Measurements from ENCODE around the gene UQCRC2. TPM values are rescaled to one million over a fixed set of nuclear protein-coding genes. Genes with fewer than 3 reads are reported as not detected.
"Not testable (repeated sequence)": the region's sequence is repeated elsewhere in the genome, so short reads cannot be mapped to it uniquely, and the experiment has no call there.

The UQCRC2 gene
- total RNA-seq, 1 experiment from 2014 or later, result 167 TPM

- Histone ChIP-seq H3K27ac (ENCODE audit: low read length) (no peak overlapping the region), H3K9me2 (replicated peaks; ENCODE audit: insufficient read depth, low read length) (no peaks in the 10 kb centered on the region), H3K4me1 (ENCODE audit: low read length) (no peaks in the 10 kb centered on the region), H3K27me3 (ENCODE audit: low read length) (no peaks in the 10 kb centered on the region), H3K4me2 (ENCODE audit: low read depth, low read length, poor library complexity, severe bottlenecking) (no peak overlapping the region), H3K79me2 (ENCODE audit: low read length) (no peaks in the 10 kb centered on the region), H3K36me3 (ENCODE audit: insufficient read depth, low read length) (no peaks in the 10 kb centered on the region), H2AFZ (ENCODE audit: low read length) (no peak overlapping the region), H4K20me1 (ENCODE audit: insufficient read depth, low read depth, low read length) (no peaks in the 10 kb centered on the region), H3K9me3 (ENCODE audit: low read length) (no peaks in the 10 kb centered on the region), H3K4me3 (ENCODE audit: low read length) (no peak overlapping the region), H3K9ac (ENCODE audit: low read length) (no peak overlapping the region)
- DNase-seq, result no peak
Measured at GRCh38 chr16:21996923-21997696, 43.9 kb downstream of the UQCRC2 start.

- Histone ChIP-seq H3K4me3 (ENCODE audit: low read length) (no peak overlapping the region), H4K20me1 (ENCODE audit: insufficient read depth, low read depth, low read length) (no peaks in the 10 kb centered on the region), H3K79me2 (ENCODE audit: low read length) (no peaks in the 10 kb centered on the region), H3K27me3 (ENCODE audit: low read length) (no peaks in the 10 kb centered on the region), H2AFZ (ENCODE audit: low read length) (no peak overlapping the region), H3K27ac (ENCODE audit: low read length) (no peak overlapping the region), H3K9me2 (replicated peaks; ENCODE audit: insufficient read depth, low read length) (no peaks in the 10 kb centered on the region), H3K9ac (ENCODE audit: low read length) (no peak overlapping the region), H3K36me3 (ENCODE audit: insufficient read depth, low read length) (no peaks in the 10 kb centered on the region), H3K9me3 (ENCODE audit: low read length) (no peaks in the 10 kb centered on the region), H3K4me1 (ENCODE audit: low read length) (no peaks in the 10 kb centered on the region), H3K4me2 (ENCODE audit: low read depth, low read length, poor library complexity, severe bottlenecking) (no peak overlapping the region)
- DNase-seq, result no peak
Measured at GRCh38 chr16:21997697-21998480, 44.7 kb downstream of the UQCRC2 start.

- Histone ChIP-seq H3K9me3 (ENCODE audit: low read length) (no peaks in the 10 kb centered on the region), H3K4me1 (ENCODE audit: low read length) (peaks cover under 1% of the 10 kb centered on the region), H3K27ac (ENCODE audit: low read length) (no peak overlapping the region), H4K20me1 (ENCODE audit: insufficient read depth, low read depth, low read length) (no peaks in the 10 kb centered on the region), H3K79me2 (ENCODE audit: low read length) (no peaks in the 10 kb centered on the region), H3K4me2 (ENCODE audit: low read depth, low read length, poor library complexity, severe bottlenecking) (no peak overlapping the region), H3K36me3 (ENCODE audit: insufficient read depth, low read length) (no peaks in the 10 kb centered on the region), H3K9me2 (replicated peaks; ENCODE audit: insufficient read depth, low read length) (no peaks in the 10 kb centered on the region), H3K9ac (ENCODE audit: low read length) (no peak overlapping the region), H2AFZ (ENCODE audit: low read length) (no peak overlapping the region), H3K4me3 (ENCODE audit: low read length) (no peak overlapping the region), H3K27me3 (ENCODE audit: low read length) (no peaks in the 10 kb centered on the region)
- no peak for DNase-seq
Measured at GRCh38 chr16:22001591-22001990, 48.4 kb downstream of the UQCRC2 start.

- H3K4me2 ChIP-seq (ENCODE audit: low read depth, low read length, poor library complexity, severe bottlenecking); H3K4me3 ChIP-seq (ENCODE audit: low read length); H2AFZ ChIP-seq (ENCODE audit: low read length); H3K4me1 ChIP-seq (ENCODE audit: low read length); H3K79me2 ChIP-seq (ENCODE audit: low read length); DNase-seq; H3K27me3 ChIP-seq (ENCODE audit: low read length); H3K27ac ChIP-seq (ENCODE audit: low read length); H3K9ac ChIP-seq (ENCODE audit: low read length); H3K9me3 ChIP-seq (ENCODE audit: low read length); H4K20me1 ChIP-seq (ENCODE audit: insufficient read depth, low read depth, low read length); H3K9me2 ChIP-seq (replicated peaks; ENCODE audit: insufficient read depth, low read length); H3K36me3 ChIP-seq (ENCODE audit: insufficient read depth, low read length): not testable (repeated sequence)
Measured at GRCh38 chr16:22002047-22002446, 48.9 kb downstream of the UQCRC2 start.

GRCh38 chr16:22003195-22003594, 50.0 kb downstream of the UQCRC2 start:
- Histone ChIP-seq H2AFZ (ENCODE audit: low read length) (no peak overlapping the region), H3K36me3 (ENCODE audit: insufficient read depth, low read length) (no peaks in the 10 kb centered on the region), H3K4me2 (ENCODE audit: low read depth, low read length, poor library complexity, severe bottlenecking) (no peak overlapping the region), H3K4me1 (ENCODE audit: low read length) (peaks cover 9% of the 10 kb centered on the region), H3K9me2 (replicated peaks; ENCODE audit: insufficient read depth, low read length) (no peaks in the 10 kb centered on the region), H3K9ac (ENCODE audit: low read length) (no peak overlapping the region), H3K4me3 (ENCODE audit: low read length) (no peak overlapping the region), H3K27me3 (ENCODE audit: low read length) (no peaks in the 10 kb centered on the region), H3K79me2 (ENCODE audit: low read length) (no peaks in the 10 kb centered on the region), H3K9me3 (ENCODE audit: low read length) (no peaks in the 10 kb centered on the region), H4K20me1 (ENCODE audit: insufficient read depth, low read depth, low read length) (no peaks in the 10 kb centered on the region), H3K27ac (ENCODE audit: low read length) (no peak overlapping the region)
- DNase-seq, result no peak

GRCh38 chr16:22004341-22004740, 51.2 kb downstream of the UQCRC2 start:
- H3K4me2 ChIP-seq (ENCODE audit: low read depth, low read length, poor library complexity, severe bottlenecking), result no peak overlapping the region
- no peak overlapping the region for H2AFZ ChIP-seq (ENCODE audit: low read length)
- no peak for DNase-seq
- no peaks in the 10 kb centered on the region; the same call in 1 of the 2 replicates for H3K79me2 ChIP-seq (ENCODE audit: low read length)
- no peaks in the 10 kb centered on the region for H4K20me1 ChIP-seq (ENCODE audit: insufficient read depth, low read depth, low read length)
- no peaks in the 10 kb centered on the region for H3K36me3 ChIP-seq (ENCODE audit: insufficient read depth, low read length)
- H3K27me3 ChIP-seq (ENCODE audit: low read length), result no peaks in the 10 kb centered on the region
- no peak overlapping the region for H3K9ac ChIP-seq (ENCODE audit: low read length)
- peaks cover 16% of the 10 kb centered on the region for H3K4me1 ChIP-seq (ENCODE audit: low read length)
- H3K4me3 ChIP-seq (ENCODE audit: low read length), result no peak overlapping the region
- H3K9me2 ChIP-seq (replicated peaks; ENCODE audit: insufficient read depth, low read length), result no peaks in the 10 kb centered on the region
- no peak overlapping the region for H3K27ac ChIP-seq (ENCODE audit: low read length)
- no peaks in the 10 kb centered on the region for H3K9me3 ChIP-seq (ENCODE audit: low read length)

GRCh38 chr16:22005746-22006145, 52.6 kb downstream of the UQCRC2 start:
- Histone ChIP-seq H3K79me2 (ENCODE audit: low read length) (no peaks in the 10 kb centered on the region; the same call in 1 of the 2 replicates), H3K27me3 (ENCODE audit: low read length) (no peaks in the 10 kb centered on the region), H3K9me3 (ENCODE audit: low read length) (no peaks in the 10 kb centered on the region), H2AFZ (ENCODE audit: low read length) (no peak overlapping the region), H3K4me1 (ENCODE audit: low read length) (peaks cover 17% of the 10 kb centered on the region), H3K36me3 (ENCODE audit: insufficient read depth, low read length) (no peaks in the 10 kb centered on the region), H3K27ac (ENCODE audit: low read length) (no peak overlapping the region), H3K9ac (ENCODE audit: low read length) (no peak overlapping the region), H3K4me3 (ENCODE audit: low read length) (no peak overlapping the region), H3K9me2 (replicated peaks; ENCODE audit: insufficient read depth, low read length) (no peaks in the 10 kb centered on the region), H3K4me2 (ENCODE audit: low read depth, low read length, poor library complexity, severe bottlenecking) (no peak overlapping the region), H4K20me1 (ENCODE audit: insufficient read depth, low read depth, low read length) (no peaks in the 10 kb centered on the region; the same call in 1 of the 2 replicates)
- DNase-seq, result no peak

- peaks cover 17% of the 10 kb centered on the region for H3K4me1 ChIP-seq (ENCODE audit: low read length)
- no peaks in the 10 kb centered on the region for H3K27me3 ChIP-seq (ENCODE audit: low read length)
- H3K79me2 ChIP-seq (ENCODE audit: low read length), result no peaks in the 10 kb centered on the region; the same call in 1 of the 2 replicates
- H3K4me2 ChIP-seq (ENCODE audit: low read depth, low read length, poor library complexity, severe bottlenecking), result peak overlapping the region; percentile 92
- peak overlapping the region; percentile 85; the same call in 1 of the 2 replicates for H3K4me3 ChIP-seq (ENCODE audit: low read length)
- H3K36me3 ChIP-seq (ENCODE audit: insufficient read depth, low read length), result no peaks in the 10 kb centered on the region
- H4K20me1 ChIP-seq (ENCODE audit: insufficient read depth, low read depth, low read length), result no peaks in the 10 kb centered on the region; the same call in 1 of the 2 replicates
- H2AFZ ChIP-seq (ENCODE audit: low read length), result 0 out of 2 replicates have a peak overlapping the region, but pooled peaks have one; percentile 98
- H3K27ac ChIP-seq (ENCODE audit: low read length), result no peak overlapping the region
- H3K9me2 ChIP-seq (replicated peaks; ENCODE audit: insufficient read depth, low read length), result no peaks in the 10 kb centered on the region
- no peaks in the 10 kb centered on the region for H3K9me3 ChIP-seq (ENCODE audit: low read length)
- DNase-seq, result no peak
- peak overlapping the region; percentile 84; the same call in 1 of the 2 replicates for H3K9ac ChIP-seq (ENCODE audit: low read length)
Measured at GRCh38 chr16:22006636-22007035, 53.5 kb downstream of the UQCRC2 start.
